NCI-H82 treated with DMSO at 0.1 percent for 48 hours (cell line): ENCODE results near the gene HSPA9.
"Not testable (repeated sequence)": the region's sequence is repeated elsewhere in the genome, so short reads cannot be mapped to it uniquely, and the experiment has no call there.

Experiments
- DNase-seq: peaks from one replicate; lab custom pipeline; 2025; ENCODE audit not compliant: unreplicated experiment; lab: John Stamatoyannopoulos, UW

HSPA9 gene

GRCh38 chr5:138536215-138536614 is 39.0 kb downstream of the HSPA9 start:
- no peak for DNase-seq

DNA sequence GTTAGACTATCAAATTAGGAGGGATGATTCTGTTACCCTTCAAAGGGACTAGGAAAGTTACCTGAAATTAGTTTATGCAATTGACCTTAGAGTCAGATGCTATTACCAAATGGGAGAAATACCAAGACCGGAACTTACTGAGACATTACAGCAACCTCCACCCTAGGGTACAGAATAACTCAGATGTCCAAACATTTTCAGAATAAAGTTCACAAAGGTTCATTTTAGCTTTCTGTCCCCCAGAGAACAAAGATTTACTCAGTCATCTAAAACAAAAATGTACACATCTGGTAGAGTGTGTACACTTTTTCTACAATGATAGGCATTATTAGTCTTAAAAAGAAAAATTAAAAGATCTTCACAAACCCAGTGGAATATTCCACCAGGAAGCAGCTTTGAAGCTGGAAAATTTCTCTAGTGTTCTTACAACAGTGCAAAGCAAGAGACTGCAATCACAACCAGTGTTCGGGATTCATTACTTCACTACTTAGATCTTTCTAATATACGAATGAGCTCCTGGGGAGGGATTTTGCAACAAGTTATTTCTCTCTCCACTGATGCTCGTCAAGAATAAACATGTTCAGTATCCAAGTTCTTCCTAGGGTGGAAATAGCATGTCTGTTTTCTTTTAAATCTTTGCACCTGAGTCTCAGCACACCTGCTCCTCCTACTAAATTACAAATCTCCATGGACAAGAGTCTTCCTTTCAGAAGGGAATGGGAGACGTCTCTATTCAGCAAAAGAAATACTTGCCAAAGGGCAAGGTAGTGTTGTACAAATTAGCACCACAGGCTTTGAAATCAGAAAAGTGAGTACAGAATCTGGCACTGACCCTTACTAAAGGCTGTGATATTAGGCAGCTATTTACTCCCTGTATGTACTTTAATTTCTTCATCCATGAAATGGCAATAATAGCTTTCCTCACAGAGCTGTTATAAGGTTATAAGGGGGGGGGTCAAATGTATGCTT is 40.9 kb downstream of the HSPA9 start:
- no peak for DNase-seq

GRCh38 chr5:138529812-138530211 is 45.4 kb downstream of the HSPA9 start:
- DNase-seq, result no peak

DNA sequence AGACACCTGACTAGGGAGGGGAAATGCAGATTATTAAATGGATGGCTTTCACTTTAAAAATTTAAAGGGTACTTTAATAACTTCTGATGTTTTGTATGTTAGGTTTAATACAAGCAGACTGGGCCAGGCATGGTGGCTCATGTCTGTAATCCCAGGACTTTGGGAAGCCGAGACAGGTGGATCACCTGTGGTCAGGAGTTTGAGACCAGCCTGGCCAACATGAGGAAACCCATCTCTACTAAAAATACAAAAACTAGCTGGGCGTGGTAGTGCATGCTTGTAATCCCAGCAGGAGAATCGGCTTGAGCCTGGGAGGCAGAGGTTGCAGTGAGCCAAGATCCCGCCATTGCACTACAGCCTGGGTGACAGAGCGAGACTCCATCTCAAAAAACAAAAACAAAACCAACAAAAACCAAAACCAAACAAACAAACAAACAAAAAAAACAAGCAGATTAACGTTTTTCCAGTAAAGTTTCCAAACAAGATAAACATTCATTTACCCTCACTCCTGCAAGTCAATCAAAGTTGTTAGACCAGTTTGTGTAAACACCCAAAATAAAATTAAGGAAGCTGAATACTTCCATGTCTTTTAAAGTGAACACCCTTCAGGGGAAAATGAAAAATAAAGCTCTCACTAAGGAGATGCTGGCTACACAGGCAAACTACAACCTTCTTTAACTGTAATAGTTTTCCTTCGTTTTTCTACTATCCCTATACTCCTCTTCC is 46.3 kb downstream of the HSPA9 start:
- no peak for DNase-seq

GRCh38 chr5:138528208-138528607 is 47.0 kb downstream of the HSPA9 start:
- DNase-seq, result no peak

DNA sequence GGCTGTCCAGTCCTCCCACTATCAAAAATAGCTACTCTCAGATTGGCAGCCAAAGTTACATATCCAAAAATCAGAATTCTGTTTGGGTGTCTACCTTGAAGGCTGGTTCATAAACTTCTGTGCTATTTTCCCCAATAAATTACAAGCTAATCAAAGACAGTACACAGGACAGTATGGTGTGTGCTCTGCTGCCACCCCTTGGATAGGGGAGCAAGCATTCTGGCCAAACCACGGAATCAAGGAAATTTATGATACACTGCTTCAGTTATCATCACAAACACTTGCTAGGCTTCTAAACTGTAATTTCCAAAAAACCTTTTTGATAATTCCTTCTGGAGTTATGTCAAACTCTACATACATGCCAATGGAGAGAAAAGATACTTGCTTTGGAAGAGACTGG is 48.0 kb downstream of the HSPA9 start:
- DNase-seq, result no peak

DNA sequence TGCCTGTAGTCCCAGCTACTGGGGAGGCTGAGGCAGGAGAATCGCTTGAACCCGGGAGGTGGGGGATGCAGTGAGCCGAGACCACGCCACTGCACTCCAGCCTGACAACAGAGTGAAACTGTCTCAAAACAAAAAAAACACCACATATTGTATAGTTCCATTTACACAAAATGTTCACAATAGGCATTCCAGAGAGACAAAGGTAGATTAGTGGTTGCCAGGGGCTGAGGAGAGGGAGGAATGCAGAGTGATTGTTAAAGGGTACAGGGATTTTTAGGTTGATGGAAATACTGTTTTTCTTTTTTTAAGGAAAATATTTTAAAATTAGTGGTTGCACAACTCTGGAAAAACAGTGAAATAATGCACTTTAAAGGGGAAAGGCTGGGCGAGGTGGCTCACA is 51.8 kb downstream of the HSPA9 start:
- no peak for DNase-seq

GRCh38 chr5:138520971-138521370 is 54.2 kb downstream of the HSPA9 start:
- DNase-seq, result no peak

- no peak for DNase-seq
Measured at GRCh38 chr5:138517437-138517836, 57.8 kb downstream of the HSPA9 start.

- no peak for DNase-seq
Measured at GRCh38 chr5:138515556-138516245, 59.5 kb downstream of the HSPA9 start.

GRCh38 chr5:138514021-138514420 is 61.2 kb downstream of the HSPA9 start:
- no peak for DNase-seq

GRCh38 chr5:138508958-138509357 is 66.2 kb downstream of the HSPA9 start:
- no peak for DNase-seq

GRCh38 chr5:138507485-138507884 is 67.7 kb downstream of the HSPA9 start:
- not testable (repeated sequence) for DNase-seq

DNA sequence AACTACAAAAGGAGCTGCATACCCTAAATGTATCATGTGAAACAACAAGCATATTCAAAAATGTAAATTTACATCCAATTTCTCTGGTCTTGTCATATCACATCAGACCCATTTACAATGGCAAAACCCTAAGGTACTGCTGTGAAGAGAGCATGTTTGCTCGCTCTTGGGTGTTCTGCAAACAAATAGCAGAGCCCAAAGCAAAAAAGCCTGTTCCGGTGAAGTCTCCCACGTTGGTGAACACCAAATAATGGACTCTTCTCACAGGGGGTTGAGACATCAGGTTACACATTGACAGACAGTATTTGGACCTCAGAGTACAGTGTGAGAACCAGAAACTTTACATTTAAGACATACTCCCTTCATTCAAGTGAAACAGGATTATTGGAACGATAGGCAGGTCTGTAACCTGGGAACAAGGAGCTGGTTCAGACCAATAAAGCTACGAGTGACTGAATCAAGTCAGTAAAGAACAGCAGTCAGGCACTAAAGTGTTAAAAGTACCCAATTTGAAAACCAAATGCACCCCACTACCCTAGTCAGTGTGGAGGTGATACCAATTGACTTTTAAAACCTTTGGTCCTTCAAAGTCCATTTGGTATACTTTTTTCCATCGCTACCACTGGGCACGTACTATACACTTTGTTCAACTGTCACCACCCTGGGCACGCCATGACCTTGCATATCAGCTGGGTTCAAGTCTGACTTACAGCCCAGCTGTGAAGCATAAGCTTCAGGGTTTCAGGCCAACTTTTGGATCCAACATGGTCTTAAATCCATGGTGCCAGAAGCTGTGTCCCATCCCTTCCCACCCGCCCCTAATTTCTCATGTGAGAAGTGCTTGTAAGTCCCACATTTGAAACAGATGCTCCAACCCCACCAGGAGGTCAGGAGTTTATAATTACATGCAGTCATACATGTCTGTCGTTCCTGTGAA is 68.6 kb downstream of the HSPA9 start:
- no peak for DNase-seq

- no peak for DNase-seq
Measured at GRCh38 chr5:138504799-138505198, 70.4 kb downstream of the HSPA9 start.
